GM18909 (cell line): ENCODE measurements around the gene MAN2B2.

ENCODE experiments used
- ATAC-seq: cut with Tn5 transposase; IDR thresholded peaks from one replicate; pipeline ENCODE4 v1.9.1; 2021; ENCODE audit warnings: mild to moderate bottlenecking; ENCODE audit not compliant: unreplicated experiment, poor library complexity

MAN2B2 gene

DNA sequence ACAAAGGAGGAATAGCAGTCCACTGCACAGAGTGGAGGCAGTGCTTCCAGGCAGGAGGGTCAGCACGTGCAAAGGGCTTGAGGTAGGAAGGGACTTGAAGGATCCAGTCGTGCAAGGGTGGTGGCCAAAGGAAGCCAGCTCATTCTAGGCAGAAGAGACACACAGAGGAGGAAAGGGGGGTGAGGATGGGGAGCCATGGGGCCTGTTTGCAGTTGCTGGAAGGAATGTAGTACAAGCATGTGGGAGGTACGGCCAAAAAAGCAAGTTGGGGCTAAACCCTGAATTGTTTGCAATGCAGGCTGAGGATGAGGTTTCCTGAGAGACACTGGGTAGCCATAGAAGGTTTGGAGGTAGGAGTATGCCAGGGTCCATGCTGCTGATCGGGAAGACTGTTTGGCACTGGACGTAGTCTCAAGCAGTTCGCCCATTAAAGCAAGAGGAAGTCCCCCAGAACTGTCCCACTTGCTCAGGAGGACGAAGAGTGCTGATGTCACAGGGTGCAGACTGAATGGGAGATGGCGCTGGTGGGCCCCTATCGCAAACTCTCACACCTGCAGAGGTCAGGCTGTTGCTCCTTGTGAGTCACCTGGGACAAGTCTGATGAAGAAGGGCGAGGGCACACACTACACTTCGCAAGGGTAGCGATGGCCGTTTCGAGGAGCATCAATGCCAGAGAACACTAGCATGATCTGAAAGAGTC lies 9.1 kb upstream of the MAN2B2 start:
- ATAC-seq, result no peak

DNA sequence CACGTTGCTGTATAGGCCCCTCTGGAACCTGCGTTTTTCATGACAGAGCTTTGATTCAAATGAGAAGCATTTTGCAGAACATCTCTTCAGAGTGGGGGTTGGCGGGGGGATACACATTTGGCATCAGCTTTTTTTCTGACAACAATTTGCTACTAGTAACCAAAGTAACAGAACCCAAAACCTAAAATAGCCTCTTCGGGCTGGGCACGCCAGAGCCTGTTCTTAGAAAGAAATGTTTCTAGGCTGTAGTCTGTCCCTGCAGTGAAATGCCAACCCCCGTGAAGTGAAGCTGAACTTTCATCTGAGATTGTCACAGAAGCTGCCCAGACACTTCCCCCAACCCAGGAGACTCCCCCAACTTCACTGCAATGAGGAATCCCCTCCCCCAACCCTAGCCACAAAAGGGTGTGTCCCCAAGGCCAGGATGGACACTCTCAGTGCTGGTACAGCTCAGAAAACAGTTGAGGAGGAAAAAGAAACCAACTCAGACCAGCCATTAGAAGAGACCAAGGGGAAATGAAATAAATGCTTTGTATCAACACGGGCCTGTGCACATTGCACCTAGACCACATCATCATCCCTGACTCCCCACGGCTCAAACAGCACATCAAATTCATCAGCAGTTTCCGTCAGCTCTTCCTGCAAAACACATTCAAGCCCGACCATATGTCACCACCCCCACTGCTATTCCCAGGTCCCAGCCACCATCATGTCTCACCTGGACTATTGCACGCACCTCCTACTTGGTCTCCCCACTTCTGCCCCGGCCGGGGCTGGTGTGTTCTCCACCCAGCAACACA lies 8.4 kb upstream of the MAN2B2 start:
- ATAC-seq, result no peak

DNA sequence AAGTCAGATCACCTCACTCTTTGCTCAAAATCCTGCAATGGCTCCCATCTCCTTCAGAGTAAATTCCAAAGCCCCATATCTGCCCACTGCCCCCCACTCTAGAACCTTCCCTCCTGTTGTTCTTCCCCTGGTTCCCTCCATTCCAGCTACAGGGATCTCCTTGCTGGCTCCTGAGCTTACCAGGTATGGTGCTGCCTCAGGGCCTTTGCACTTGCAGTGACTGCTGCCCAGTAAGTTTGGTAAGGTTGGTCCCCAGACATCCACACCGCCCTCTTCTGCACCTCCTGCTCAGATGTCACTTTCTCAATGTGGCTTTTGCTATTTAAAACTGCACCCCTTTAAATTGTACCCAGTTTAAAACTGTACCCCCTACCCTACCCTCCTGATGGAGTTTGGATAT lies 7.8 kb upstream of the MAN2B2 start:
- ATAC-seq, result no peak

DNA sequence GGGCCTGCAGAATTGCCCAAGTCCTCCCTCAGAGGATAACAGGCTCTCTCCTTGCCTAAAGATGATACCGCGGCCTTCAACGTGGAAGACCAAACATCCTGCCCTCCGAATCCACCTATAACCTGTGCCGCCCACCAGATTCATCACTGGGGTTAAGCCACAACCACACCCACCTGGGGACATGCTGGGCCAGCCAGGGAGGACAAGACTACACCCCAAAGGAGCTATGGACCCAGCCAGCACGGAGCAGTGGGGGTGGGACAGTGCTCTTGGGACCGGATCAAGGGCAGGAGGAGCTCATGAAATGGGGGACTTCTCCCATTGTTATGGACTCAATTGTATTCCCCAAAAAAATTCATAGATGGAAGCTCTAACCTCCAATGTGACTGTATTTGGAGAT lies 6.8 kb upstream of the MAN2B2 start:
- no peak for ATAC-seq

DNA sequence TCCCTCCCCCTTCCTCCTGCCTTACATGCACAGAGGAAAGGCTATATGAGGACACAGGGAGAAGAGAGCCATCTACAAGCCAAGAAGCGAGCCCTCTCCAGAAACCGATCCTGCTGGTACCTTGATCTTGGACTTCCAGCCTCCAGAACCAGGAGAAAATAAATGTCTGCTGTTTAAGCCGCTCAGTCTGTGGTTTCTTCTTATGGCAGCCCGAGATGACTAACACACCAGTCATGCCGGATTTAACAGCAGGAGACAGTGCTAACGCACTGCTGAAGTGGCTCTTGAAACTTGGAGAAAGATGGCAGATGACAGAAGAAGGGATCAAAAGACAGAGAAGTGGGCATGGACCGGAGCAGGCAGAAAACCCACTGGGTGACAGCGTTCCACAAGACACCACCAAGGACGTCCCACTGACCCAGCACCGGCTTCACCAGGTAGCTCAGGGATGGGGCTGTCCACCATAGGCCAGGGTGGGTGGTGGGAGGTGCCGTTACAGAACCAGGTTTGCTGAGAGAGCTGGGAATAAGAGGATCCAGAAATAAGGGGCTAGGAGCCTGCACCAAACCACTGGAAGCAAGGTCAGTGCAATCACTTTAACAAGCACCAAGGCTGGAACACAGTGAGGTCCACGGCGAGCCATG lies 6.2 kb upstream of the MAN2B2 start:
- ATAC-seq, result no peak

DNA sequence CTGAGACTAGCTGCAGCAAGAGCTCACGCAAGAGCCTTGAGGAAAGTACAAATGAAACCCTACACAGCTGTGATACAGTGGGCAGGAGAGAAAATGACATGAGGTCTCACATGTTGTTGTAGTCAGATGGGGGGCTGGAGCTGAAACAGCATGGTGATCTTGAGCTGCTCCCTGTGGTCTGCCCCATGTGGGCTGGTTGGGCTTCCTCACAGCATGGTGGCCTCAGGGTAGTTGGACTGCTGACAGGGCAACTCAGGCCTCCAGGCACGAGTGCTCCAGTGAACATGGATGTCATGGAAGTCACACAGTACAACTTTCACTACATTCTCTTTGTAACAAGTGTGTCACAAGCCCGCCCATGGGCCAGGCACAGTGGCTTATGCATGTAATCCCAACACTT lies 3.4 kb upstream of the MAN2B2 start:
- no peak for ATAC-seq

DNA sequence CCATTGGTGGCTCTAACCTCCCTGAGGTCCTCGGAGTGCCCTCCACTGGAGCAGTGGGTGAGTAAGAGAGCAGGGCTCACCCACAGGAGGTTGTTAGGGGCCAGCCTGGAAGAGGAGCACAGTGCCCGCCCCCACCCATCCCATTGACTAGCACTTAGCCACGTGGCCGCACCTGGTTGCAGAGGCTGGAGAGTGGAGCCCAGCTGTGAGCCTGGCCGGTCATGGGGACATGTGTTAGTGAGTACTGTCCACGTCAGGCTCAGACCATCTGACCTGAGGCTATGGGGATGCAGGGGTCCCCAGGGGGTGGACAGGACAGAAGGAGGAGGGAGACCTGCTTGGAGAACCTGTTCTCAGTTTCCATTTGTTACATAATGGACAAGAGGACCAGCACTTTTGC lies 1.4 kb upstream of the MAN2B2 start:
- ATAC-seq, result no peak

DNA sequence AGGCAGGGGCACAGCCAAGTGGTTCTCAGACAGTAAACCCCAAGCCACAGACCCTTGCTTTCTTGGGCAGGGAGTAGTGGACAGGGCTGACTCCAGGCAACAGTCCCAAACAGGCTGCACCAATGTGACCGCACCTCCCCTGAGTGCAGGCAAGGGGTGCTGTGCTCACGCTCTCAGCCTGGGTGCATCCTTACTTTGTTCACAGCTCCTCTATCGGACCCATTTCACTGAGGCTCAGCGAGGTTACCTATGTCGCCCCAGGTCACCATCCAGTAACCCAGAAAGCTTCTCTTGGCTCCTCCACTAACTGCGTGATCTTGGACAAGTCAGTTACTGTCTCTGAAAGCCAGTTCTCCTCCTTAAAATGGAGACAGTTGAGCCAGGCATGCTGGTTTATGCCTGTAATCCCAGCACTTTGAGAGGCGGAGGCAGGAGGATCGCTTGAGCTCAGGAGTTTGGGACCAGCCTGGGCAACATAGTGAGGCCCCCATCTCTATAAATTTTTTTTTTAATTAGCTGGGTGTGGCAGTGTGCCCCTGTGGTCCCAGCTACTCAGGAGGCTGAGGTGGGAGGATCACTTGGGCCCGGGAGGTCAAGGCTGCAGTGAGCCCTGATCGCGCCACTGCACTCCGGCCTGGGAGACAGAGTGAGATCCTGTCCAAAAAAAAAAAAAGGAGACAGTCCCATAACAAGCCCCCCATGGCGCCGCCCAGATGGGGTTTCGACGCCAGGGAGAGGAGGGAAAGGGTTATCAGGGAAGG lies 823 bp upstream of the MAN2B2 start:
- no peak for ATAC-seq

DNA sequence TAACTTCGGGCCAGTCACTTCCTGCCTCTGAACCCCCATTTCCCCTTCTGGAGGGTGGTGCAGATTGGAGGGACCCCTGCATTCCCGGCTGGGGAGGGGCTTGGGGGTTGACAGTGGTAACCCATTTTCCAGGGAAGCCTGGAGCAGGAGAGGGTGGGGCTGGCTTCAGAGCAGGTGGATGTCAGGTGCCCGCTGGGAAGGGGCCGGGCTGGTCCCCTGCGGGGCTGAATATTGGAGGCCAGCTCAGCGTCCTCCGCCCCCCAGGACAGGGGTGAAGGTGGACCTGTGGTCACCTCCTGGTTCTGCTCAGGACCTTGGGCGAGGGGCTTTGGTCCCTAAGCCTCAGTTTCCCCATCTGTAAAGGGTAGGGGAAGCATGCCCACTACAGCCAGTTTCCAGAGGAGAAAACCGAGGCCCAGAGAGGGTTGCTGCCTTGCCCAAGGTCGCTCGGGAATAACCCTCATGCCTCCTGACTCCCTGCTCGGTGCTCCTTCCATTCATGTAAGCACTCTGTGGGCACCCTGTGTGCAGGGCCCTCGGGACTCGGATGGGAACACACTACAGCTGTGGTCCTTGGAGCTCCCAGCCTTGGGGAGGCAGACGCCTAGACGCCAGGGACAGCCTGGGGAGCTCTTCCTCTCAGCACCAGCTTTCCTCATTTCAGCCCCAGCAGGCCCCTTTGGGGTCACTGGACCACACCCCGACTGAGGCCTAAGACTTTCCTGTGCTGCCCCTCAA lies 683 bp downstream of the MAN2B2 start:
- no peak for ATAC-seq

DNA sequence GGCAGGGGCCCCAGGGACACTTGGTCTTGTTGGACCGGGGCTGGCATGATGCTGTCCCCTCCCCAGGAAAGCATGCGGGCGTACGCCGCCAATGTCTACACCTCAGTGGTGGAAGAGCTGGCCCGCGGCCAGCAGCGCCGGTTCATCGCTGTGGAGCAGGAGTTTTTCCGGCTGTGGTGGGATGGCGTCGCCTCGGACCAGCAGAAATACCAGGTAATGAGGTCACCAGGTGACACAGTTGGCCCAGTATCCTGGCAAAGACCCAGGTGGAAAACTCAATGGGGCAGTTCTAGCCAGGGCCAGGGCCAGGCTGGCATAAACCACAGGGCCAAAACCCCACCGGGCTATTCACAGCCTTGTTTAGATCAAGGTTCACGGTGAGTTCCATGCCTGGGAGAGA lies 1.5 kb downstream of the MAN2B2 start:
- no peak for ATAC-seq

DNA sequence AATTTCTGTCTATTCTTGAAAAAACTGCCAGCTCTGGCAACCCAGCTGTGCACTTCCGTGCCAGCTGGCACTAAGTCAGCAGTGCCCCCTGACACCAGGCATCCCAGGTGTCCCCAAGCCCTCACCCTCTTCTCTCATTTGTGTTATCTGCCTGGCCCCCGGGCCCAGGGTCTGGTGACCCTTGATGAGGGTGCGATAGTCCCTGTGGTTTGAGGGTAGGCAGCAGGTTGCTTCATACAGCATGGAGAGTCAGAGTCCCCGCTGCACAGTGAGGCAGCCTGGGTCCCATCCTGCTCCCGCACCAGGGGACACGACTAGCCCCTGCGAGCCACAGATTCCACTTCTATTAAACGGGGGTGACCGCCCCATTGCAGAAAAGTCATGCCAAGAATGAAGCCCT lies 1.9 kb downstream of the MAN2B2 start:
- no peak for ATAC-seq

DNA sequence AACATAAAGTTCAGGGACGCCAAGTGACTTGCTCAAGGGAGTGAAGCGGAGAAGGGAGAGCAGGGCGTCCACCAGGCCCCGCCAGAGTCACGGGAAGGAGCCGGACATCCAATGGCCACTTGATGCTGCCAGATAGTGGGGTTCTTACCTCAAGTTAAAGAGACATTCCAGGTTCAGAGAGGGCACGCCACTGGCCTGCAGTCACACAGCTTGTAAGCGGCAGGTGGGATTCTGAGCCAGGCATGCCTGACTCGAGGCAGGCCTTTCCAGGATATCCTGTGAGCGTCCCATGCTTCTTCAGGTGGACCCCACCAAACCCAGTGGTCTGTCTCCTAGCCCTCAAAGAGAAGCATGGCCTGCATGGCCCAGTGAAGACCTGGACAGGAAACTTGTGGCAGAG lies 2.4 kb downstream of the MAN2B2 start:
- no peak for ATAC-seq

DNA sequence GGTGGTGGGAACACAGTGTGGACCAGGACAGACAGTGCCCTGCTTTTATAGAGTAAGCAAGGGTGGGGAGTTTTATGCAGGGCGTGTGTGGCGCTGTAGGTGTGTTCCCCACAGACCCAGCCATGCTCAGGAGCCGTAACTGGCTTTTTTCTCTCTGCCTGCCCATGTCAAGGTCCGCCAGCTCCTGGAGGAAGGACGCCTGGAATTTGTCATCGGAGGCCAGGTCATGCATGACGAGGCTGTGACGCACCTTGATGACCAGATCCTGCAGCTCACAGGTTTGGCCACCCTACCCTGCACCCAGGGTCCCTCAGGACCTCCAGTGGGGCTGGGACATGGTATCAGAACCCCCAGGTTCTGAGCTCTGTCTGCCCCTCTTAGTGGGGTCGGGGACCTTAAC lies 3.2 kb downstream of the MAN2B2 start:
- ATAC-seq, result no peak

DNA sequence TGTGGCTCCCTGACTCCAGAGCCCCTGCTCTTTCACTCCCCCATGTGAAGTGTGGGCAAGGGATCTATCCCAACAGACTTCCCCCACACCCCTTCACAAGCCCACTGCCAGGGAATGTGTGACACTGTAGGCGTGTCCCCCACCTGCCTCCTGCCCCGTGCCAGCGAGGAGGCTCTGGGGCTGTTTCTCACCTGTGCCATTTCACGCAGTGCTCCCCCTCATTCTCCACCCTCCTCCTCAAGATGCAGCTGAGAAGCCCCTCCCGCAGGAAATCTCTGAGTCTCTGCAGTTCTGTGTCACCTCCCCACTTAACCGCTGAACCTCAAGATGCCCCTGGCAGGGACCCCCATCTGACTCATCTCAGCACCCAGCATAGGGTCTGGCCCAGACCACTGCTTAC lies 5.4 kb downstream of the MAN2B2 start:
- ATAC-seq, result no peak

DNA sequence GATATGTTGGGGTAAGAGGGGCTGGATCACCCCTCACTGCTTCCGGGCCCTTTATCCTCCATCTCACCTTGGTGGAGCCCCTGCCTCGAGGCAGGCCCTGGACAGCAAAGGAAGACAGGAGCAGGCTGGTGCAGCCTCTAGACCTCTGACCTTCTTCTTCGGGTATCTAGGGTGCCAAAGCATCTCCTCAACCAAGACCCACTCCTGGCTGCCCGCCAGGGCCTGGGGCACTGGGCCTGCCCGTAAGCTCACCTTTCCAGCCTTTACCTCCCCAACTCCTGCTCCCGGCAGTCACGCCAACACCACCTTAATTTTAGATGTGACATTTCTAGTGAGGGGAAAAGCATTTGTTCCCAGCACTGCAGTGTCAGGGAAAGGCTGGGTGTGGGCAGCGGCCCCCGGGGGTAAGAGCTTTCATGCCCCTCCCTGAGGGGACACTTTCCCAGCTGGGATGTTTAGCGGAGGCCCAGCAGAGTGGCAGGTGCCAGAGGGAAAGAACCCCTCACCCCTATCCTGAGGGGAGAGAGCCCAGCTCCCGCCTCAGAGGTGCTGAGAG lies 6.7 kb downstream of the MAN2B2 start:
- ATAC-seq, result no peak

DNA sequence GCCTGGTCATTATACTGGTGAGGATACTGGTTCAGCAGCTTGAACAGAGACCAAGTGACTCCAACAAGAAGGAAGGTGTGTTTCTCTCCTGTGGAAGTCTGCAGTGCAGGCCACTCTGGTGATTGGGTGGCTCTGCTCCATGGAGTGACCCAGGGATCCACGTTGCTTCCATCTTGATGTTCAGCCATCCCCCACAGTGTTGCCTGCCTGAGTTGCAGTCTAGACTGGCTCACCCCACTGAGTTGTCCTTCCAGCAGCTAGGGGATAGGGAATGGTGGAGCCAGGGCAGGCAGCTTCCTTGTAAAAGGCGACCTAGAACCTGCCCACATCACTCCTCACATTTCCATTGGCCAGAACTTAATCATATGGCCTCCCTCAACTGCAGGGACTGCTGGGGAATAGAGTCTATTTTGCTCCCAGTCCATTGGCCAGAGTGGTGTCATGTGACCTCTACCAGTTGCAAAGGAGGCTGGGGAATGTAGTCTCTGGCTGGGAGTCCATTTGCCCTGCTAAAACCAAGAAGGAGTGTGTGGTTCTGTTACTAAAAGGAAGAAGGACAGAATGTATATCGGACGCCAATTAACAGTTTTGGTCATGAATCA lies 8.0 kb downstream of the MAN2B2 start:
- ATAC-seq, result no peak

DNA sequence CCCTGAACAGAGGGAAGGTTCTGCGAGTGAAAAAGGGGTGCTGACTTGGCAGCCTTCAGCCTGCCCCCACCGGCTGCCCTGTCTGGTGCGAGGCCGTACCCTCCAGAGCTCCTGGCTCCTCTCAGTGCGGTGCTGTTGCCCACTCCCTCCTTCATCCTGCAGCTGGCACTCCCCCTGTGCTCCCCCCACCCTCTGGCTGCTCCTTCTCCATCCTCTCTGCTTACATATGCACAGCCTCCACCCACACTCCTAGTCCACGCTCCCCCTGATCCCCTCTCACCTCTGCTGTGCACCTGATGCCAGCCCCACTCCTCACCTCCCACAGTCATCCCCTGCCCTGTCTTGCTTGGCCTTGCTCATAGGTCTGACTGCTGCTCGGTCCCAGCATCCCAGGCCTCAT lies 9.9 kb downstream of the MAN2B2 start:
- no peak for ATAC-seq

DNA sequence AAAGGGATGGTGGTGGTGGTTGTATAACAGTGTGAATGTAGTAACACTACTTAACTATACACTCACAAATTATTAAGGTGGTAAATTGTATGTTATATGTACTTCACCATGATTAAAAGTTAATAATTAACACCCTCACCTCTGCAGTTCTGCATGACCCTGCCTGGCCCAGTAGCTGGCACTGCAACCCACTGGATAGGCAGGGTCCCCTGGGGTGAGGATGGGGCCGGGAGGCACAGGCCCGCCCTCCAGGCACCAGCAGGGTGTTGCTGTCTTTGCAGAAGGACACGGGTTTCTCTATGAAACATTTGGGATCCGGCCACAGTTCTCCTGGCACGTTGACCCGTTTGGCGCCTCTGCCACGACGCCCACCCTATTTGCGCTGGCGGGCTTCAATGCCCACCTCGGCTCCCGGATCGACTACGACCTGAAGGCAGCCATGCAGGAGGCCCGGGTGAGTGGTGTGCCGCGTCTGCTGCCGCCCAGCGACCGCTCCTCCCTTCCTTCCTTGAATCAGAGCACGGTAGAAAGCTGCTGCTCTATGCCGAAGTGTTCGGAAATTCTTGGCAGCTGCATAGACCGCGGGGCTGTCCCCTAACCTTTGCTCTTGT lies 11.8 kb downstream of the MAN2B2 start:
- no peak for ATAC-seq

DNA sequence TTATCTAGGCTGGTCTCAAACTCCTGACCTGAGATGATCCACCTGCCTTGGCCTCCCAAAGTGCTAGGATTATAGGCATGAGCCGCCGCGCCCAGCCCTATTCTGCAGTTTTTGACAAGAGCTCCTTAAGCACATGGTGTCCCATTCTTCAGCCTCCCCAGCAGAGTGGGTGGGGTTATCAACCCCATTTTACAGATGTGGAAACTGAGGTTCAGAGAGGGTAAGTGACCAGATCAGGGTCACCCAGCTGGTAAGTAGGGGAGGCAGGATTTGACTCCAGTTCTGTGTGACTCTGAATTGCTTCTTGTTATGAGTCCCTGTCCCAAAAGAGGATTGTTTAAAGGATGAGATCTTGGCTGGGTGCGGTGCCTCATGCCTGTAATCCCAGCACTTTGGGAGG lies 14.5 kb downstream of the MAN2B2 start:
- ATAC-seq, result no peak
